Ascending aorta (tissue), 2 donors: Measurements from ENCODE around the gene CCDC92B. TPM values are rescaled to one million over a fixed set of nuclear protein-coding genes. Genes with fewer than 3 reads are reported as not detected.
A peak's percentile ranks its signal among the peaks of the same experiment; 100 is the strongest.

Source experiments
- DNase-seq, 2 donors: peaks; one replicate each; pipeline ENCODE4 v3.0.0-alpha.2; 2019; ENCODE audit warnings: low spot score in 2 of 2
- H3K27ac ChIP-seq, 2 donors: fragments of 200-600 bp; sonication (generic); one replicate each; pipeline ENCODE4 v1.5.1; 2016 to 2017; ENCODE audit warnings: mild to moderate bottlenecking in 1 of 2
- H3K27me3 ChIP-seq: fragments of 200-600 bp; sonication (generic); one replicate; pipeline ENCODE4 v1.5.1; 2017
- H3K36me3 ChIP-seq, 2 donors: fragments of 200-600 bp; sonication (generic); one replicate each; pipeline ENCODE4 v1.5.1; 2016
- H3K4me1 ChIP-seq, 2 donors: fragments of 200-600 bp; sonication (generic); one replicate each; pipeline ENCODE4 v1.5.1; 2016 to 2017; ENCODE audit warnings: mild to moderate bottlenecking in 1 of 2
- H3K4me3 ChIP-seq, 2 donors: fragments of 200-600 bp; sonication (generic); one replicate each; pipeline ENCODE4 v1.5.1; 2016 to 2017; ENCODE audit warnings: mild to moderate bottlenecking in 1 of 2
- H3K9me3 ChIP-seq, 2 donors: fragments of 200-600 bp; sonication (generic); one replicate each; pipeline ENCODE4 v1.5.1; 2016
- CTCF ChIP-seq, 3 experiments: fragments of 200-600 bp in 2 of 3; fragments of 450-650 bp in 1 of 3; sonication (generic) in 2 of 3; IDR thresholded peaks; one replicate each; pipeline ENCODE4 v1.5.1; 2016 to 2019; ENCODE audit warnings: antibody characterized with exemption in 3 of 3, mild to moderate bottlenecking in 1 of 3, moderate library complexity in 1 of 3
- intact Hi-C: fragments of 100-400 bp; cut with DNase I; formaldehyde crosslinking; loops from one replicate; pipeline ENCODE4 v1.15.1; 2023
- total RNA-seq: library from RNA; depleted of rRNA; stranded (reverse); fragments of >200 nt; gene quantifications from one replicate; pipeline ENCODE4 v1.1.0, GENCODE V29; 2016

The CCDC92B gene
- total RNA-seq, 1 donor from 2014 or later: not detected

- DNase-seq: peak; percentile 23 to 84
- peak overlapping the region; percentile 64 to 71 for H3K27ac ChIP-seq
- intact Hi-C loops: no loop called here
- H3K36me3 ChIP-seq: peaks cover 9 to 14% of the 10 kb centered on the region in 2 donors
- peaks cover 24 to 44% of the 10 kb centered on the region in 2 donors for H3K4me1 ChIP-seq
- no peaks in the 10 kb centered on the region for H3K9me3 ChIP-seq
- TF ChIP-seq CTCF (IDR thresholded peaks at IDR 0.05): peak; percentile 31 to 48 (median 36)
- no peaks in the 10 kb centered on the region for H3K27me3 ChIP-seq
- peak overlapping the region; percentile 40 to 95 for H3K4me3 ChIP-seq
These were observed 41.5 kb downstream of the CCDC92B start for GRCh38 chr17:2707721-2708584.

- TF ChIP-seq CTCF (IDR thresholded peaks at IDR 0.05): no peak
- Histone ChIP-seq H3K36me3 (peaks cover 18 to 23% of the 10 kb centered on the region in 2 donors), H3K27me3 (no peaks in the 10 kb centered on the region), H3K9me3 (no peaks in the 10 kb centered on the region), H3K27ac (peak overlapping the region; percentile 64 to 71), H3K4me3 (peak overlapping the region in 1 of 2 donors; percentile 40), H3K4me1 (peaks cover 19 to 40% of the 10 kb centered on the region in 2 donors)
- no peak for DNase-seq
- intact Hi-C loops: no loop called here
These were observed 42.4 kb downstream of the CCDC92B start for GRCh38 chr17:2706911-2707510.

GRCh38 chr17:2705888-2706795 lies 43.3 kb downstream of the CCDC92B start:
- intact Hi-C loops: no loop called here
- Histone ChIP-seq H3K9me3 (no peaks in the 10 kb centered on the region), H3K4me1 (peaks cover 19 to 40% of the 10 kb centered on the region in 2 donors), H3K27ac (no peak overlapping the region), H3K4me3 (no peak overlapping the region), H3K36me3 (peaks cover 27 to 32% of the 10 kb centered on the region in 2 donors), H3K27me3 (no peaks in the 10 kb centered on the region)
- no peak for DNase-seq
- TF ChIP-seq CTCF (IDR thresholded peaks at IDR 0.05): no peak

- H3K27me3 ChIP-seq: no peaks in the 10 kb centered on the region
- H3K4me1 ChIP-seq: peaks cover 17 to 34% of the 10 kb centered on the region in 2 donors
- H3K27ac ChIP-seq: no peak overlapping the region
- H3K4me3 ChIP-seq: no peak overlapping the region
- H3K9me3 ChIP-seq: no peaks in the 10 kb centered on the region
- TF ChIP-seq CTCF (IDR thresholded peaks at IDR 0.05): no peak
- H3K36me3 ChIP-seq: peaks cover 36 to 41% of the 10 kb centered on the region in 2 donors
- DNase-seq: no peak
- intact Hi-C loops: no loop called here
These were observed 44.2 kb downstream of the CCDC92B start for GRCh38 chr17:2705263-2705662.

- no peak for TF ChIP-seq CTCF (IDR thresholded peaks at IDR 0.05)
- no peak for DNase-seq
- H3K4me3 ChIP-seq: no peak overlapping the region
- no peak overlapping the region for H3K27ac ChIP-seq
- intact Hi-C loops: no loop called here
- H3K4me1 ChIP-seq: peaks cover 13 to 30% of the 10 kb centered on the region in 2 donors
- no peaks in the 10 kb centered on the region for H3K27me3 ChIP-seq
- H3K9me3 ChIP-seq: no peaks in the 10 kb centered on the region
- peaks cover 39 to 45% of the 10 kb centered on the region in 2 donors for H3K36me3 ChIP-seq
These were observed 44.6 kb downstream of the CCDC92B start for GRCh38 chr17:2704890-2705248.
